Astrocyte of the cerebellum (primary cell): ENCODE measurements around the gene MED26.
"Not testable (repeated sequence)": the region's sequence is repeated elsewhere in the genome, so short reads cannot be mapped to it uniquely, and the experiment has no call there.

Experiments used
- DNase-seq: peaks from one replicate; pipeline ENCODE4 v3.0.0-alpha.2; 2011; ENCODE audit warnings: low read depth
- H3K4me3 ChIP-seq: 2 replicates; pipeline ENCODE4 v1.5.1; 2011; ENCODE audit warnings: mild to moderate bottlenecking, low read depth, low read length, moderate library complexity
- CTCF ChIP-seq: IDR thresholded peaks from 2 replicates; pipeline ENCODE4 v1.5.1; 2012; ENCODE audit warnings: low read length, low read depth, moderate library complexity, mild to moderate bottlenecking; ENCODE audit errors: missing control alignments
- in situ Hi-C: cut with HindIII; loops from 2 replicates; pipeline ENCODE4 v1.10.0; 2017; ENCODE audit warnings: low sequenced_read_pairs

MED26 gene

GRCh38 chr19:16628183-16628983 lies at the start of gene MED26:
Gene MED26, minus strand, starts transcription at chr19:16628204. Its CDS starts 261 bp downstream, at chr19:16627943.
- TF ChIP-seq CTCF, result no peak
- in situ Hi-C loops, result no loop called here
- peak; percentile 71 for DNase-seq
- peak within 1 kb of the TSS; percentile 97 for H3K4me3 ChIP-seq

GRCh38 chr19:16677055-16677454 lies 49.1 kb upstream of the MED26 start:
- H3K4me3 ChIP-seq, result no peak overlapping the region
- DNase-seq, result no peak
- in situ Hi-C loops, result no loop called here
- no peak for TF ChIP-seq CTCF

- TF ChIP-seq CTCF, result no peak
- in situ Hi-C loops, result no loop called here
- no peak overlapping the region for H3K4me3 ChIP-seq
- DNase-seq, result no peak
These were observed 48.2 kb upstream of the MED26 start for GRCh38 chr19:16676101-16676798.

- H3K4me3 ChIP-seq, in situ Hi-C loops, DNase-seq: not testable (repeated sequence)
These were observed 45.8 kb upstream of the MED26 start for GRCh38 chr19:16673839-16674238.

GRCh38 chr19:16673231-16673630 lies 45.2 kb upstream of the MED26 start:
- DNase-seq, result no peak
- H3K4me3 ChIP-seq, result no peak overlapping the region
- no peak for TF ChIP-seq CTCF
- in situ Hi-C loops, result no loop called here

GRCh38 chr19:16671652-16672274 lies 43.8 kb upstream of the MED26 start:
- in situ Hi-C loops, result no loop called here
- H3K4me3 ChIP-seq, result no peak overlapping the region
- no peak for TF ChIP-seq CTCF
- DNase-seq, result no peak
